ENCODE measurements around the gene CADM1. TPM values are rescaled to one million over a fixed set of nuclear protein-coding genes. Genes with fewer than 3 reads are reported as not detected.

CADM1 gene
- total and polyA plus RNA-seq, 10 of the 15 experiments (the other 5 are each of a cell fraction or from before 2014, with no cell fraction given): 0.03 to 0.48 (median 0.15) TPM; not detected in 3

DNA sequence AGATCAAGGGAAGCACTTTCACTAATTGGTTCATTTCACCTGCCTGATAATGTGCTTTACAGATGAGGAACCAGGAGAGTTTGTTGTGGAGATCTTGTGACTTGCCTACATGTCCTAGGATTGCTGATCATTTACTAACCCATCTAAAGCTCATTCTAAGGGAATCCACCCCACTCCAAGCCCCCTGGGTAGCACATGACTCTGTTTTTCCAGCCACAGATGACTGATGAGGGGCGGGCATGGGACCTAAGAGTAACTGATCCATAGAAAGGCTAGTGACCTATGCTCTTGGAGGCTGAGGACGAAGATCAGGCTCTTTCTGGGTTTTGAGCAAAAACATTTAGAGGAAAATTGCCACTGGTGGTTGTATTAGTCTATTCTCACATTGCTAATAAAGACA, 378.1 kb downstream of the CADM1 start (continued):
- TF ChIP-seq, protein P1, sequence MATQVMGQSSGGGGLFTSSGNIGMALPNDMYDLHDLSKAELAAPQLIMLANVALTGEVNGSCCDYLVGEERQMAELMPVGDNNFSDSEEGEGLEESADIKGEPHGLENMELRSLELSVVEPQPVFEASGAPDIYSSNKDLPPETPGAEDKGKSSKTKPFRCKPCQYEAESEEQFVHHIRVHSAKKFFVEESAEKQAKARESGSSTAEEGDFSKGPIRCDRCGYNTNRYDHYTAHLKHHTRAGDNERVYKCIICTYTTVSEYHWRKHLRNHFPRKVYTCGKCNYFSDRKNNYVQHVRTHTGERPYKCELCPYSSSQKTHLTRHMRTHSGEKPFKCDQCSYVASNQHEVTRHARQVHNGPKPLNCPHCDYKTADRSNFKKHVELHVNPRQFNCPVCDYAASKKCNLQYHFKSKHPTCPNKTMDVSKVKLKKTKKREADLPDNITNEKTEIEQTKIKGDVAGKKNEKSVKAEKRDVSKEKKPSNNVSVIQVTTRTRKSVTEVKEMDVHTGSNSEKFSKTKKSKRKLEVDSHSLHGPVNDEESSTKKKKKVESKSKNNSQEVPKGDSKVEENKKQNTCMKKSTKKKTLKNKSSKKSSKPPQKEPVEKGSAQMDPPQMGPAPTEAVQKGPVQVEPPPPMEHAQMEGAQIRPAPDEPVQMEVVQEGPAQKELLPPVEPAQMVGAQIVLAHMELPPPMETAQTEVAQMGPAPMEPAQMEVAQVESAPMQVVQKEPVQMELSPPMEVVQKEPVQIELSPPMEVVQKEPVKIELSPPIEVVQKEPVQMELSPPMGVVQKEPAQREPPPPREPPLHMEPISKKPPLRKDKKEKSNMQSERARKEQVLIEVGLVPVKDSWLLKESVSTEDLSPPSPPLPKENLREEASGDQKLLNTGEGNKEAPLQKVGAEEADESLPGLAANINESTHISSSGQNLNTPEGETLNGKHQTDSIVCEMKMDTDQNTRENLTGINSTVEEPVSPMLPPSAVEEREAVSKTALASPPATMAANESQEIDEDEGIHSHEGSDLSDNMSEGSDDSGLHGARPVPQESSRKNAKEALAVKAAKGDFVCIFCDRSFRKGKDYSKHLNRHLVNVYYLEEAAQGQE (IDR thresholded peaks at IDR 0.05; ENCODE audit: low read depth, low read length): no peak
- TF ChIP-seq HDGF (IDR thresholded peaks at IDR 0.05) (no peak), SPI1 (IDR thresholded peaks at IDR 0.05; ENCODE audit: borderline replicate concordance, insufficient read depth, low read depth, low read length) (no peak), POU2F2 (IDR thresholded peaks at IDR 0.05; ENCODE audit: borderline replicate concordance, low read depth, low read length) (no peak), SIN3A (IDR thresholded peaks at IDR 0.05; ENCODE audit: low read depth, low read length) (no peak), ETV6 (conservative IDR thresholded peaks at IDR 0.05 in 1 of 2, IDR thresholded peaks at IDR 0.05 in 1 of 2; ENCODE audit: borderline replicate concordance in 1 of 2, low read depth in 1 of 2) (no peak)

DNA sequence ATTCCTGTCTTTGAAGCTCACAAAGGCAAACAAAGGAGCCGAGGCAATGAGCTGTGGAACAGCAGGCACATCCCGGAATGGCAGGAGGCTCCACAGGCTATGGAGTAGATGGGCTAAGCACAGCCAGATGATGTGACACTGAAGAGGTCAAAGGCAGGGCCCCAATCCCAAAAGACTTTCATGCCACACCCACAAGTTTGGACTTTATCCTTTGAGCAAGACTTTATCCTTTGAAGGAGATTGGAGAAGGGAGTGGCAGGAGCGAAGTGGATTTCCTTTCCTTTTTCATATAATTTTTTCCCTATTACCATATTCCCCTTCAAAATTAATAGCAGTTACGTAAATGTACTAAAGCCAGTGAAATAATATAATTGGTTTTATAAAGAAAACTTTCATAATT, 379.4 kb downstream of the CADM1 start:
- H3K4me2 ChIP-seq (ENCODE audit: control insufficient read depth, insufficient read depth): no peak overlapping the region
- CTCF ChIA-PET: no interaction called here
- no peaks in the 10 kb centered on the region for H3K36me3 ChIP-seq (ENCODE audit: control insufficient read depth in 2 of 2, insufficient read depth in 2 of 2, low read length in 1 of 2)
- intact Hi-C loops (cut with micrococcal nuclease; ENCODE audit: unreplicated experiment): no loop called here
- H2AFZ ChIP-seq (ENCODE audit: control insufficient read depth, low read depth, low read length): no peak overlapping the region
- SMC1A ChIA-PET (ENCODE audit: uncharacterized antibody, unreplicated experiment): no interaction called here
- DNase-seq (ENCODE audit: low read depth, low spot score): no peak
- no peaks in the 10 kb centered on the region; the same call in 1 of the 3 replicates for H3K9me3 ChIP-seq (replicated peaks; ENCODE audit: control insufficient read depth, insufficient read depth, low read length)
- no peak overlapping the region for H3K4me3 ChIP-seq
- POLR2A ChIA-PET: no interaction called here
- FAIRE-seq: no peak
- H3K4me1 ChIP-seq (ENCODE audit: control insufficient read depth, insufficient read depth, low read length): no peaks in the 10 kb centered on the region
- 18% methylated on average over 4 of the region's 4 CpGs for whole genome bisulfite sequencing (ENCODE audit: insufficient coverage, insufficient replicate concordance, low lambda C conversion rate, missing lambda C conversion rate)
- H4K20me1 ChIP-seq (ENCODE audit: control insufficient read depth, insufficient read depth): no peaks in the 10 kb centered on the region
- no peak for ATAC-seq
- RAD21 ChIA-PET (ENCODE audit: unreplicated experiment): no interaction called here
- H3K27me3 ChIP-seq (replicated peaks in 1 of 2; ENCODE audit: control insufficient read depth in 2 of 2, insufficient read depth in 2 of 2, low read length in 1 of 2): 0 out of 4 replicates have a peak, but pooled peaks cover 0 to 6% of the 10 kb centered on the region in 2 experiments
- no TSS peak for BruUV-seq (replicated peaks)
- no peak overlapping the region for H3K27ac ChIP-seq (ENCODE audit: control insufficient read depth, insufficient read depth)
- H3K9ac ChIP-seq (ENCODE audit: control insufficient read depth, insufficient read depth, low read length): no peak overlapping the region
- in situ Hi-C loops (cut with MboI): no loop called here
- H3K79me2 ChIP-seq (ENCODE audit: control insufficient read depth, insufficient read depth, low read length): no peaks in the 10 kb centered on the region
- TF ChIP-seq, protein P2, sequence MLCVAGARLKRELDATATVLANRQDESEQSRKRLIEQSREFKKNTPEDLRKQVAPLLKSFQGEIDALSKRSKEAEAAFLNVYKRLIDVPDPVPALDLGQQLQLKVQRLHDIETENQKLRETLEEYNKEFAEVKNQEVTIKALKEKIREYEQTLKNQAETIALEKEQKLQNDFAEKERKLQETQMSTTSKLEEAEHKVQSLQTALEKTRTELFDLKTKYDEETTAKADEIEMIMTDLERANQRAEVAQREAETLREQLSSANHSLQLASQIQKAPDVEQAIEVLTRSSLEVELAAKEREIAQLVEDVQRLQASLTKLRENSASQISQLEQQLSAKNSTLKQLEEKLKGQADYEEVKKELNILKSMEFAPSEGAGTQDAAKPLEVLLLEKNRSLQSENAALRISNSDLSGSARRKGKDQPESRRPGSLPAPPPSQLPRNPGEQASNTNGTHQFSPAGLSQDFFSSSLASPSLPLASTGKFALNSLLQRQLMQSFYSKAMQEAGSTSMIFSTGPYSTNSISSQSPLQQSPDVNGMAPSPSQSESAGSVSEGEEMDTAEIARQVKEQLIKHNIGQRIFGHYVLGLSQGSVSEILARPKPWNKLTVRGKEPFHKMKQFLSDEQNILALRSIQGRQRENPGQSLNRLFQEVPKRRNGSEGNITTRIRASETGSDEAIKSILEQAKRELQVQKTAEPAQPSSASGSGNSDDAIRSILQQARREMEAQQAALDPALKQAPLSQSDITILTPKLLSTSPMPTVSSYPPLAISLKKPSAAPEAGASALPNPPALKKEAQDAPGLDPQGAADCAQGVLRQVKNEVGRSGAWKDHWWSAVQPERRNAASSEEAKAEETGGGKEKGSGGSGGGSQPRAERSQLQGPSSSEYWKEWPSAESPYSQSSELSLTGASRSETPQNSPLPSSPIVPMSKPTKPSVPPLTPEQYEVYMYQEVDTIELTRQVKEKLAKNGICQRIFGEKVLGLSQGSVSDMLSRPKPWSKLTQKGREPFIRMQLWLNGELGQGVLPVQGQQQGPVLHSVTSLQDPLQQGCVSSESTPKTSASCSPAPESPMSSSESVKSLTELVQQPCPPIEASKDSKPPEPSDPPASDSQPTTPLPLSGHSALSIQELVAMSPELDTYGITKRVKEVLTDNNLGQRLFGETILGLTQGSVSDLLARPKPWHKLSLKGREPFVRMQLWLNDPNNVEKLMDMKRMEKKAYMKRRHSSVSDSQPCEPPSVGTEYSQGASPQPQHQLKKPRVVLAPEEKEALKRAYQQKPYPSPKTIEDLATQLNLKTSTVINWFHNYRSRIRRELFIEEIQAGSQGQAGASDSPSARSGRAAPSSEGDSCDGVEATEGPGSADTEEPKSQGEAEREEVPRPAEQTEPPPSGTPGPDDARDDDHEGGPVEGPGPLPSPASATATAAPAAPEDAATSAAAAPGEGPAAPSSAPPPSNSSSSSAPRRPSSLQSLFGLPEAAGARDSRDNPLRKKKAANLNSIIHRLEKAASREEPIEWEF (IDR thresholded peaks at IDR 0.05; ENCODE audit: insufficient replicate concordance, low read depth, low read length): no peak
- TF ChIP-seq RUNX3 (IDR thresholded peaks at IDR 0.05; ENCODE audit: low read length) (no peak), MYC (IDR thresholded peaks at IDR 0.05; ENCODE audit: insufficient read depth, insufficient read length, insufficient replicate concordance, low read length, severe bottlenecking) (no peak), NFYA (IDR thresholded peaks at IDR 0.05; ENCODE audit: borderline replicate concordance, low read depth, low read length) (no peak), MEF2B (IDR thresholded peaks at IDR 0.05; ENCODE audit: partially characterized antibody, poor library complexity, severe bottlenecking) (no peak), HDAC6 (IDR thresholded peaks at IDR 0.05; ENCODE audit: unreplicated experiment) (no peak), ASH2L (IDR thresholded peaks at IDR 0.05; ENCODE audit: borderline replicate concordance, low read depth) (no peak), MXI1 (IDR thresholded peaks at IDR 0.05; ENCODE audit: low read depth, low read length) (no peak)
